Prostate gland (tissue), 2 donors: ENCODE data around the gene SH3BGR. TPM values are rescaled to one million over a fixed set of nuclear protein-coding genes. Genes with fewer than 3 reads are reported as not detected.
A peak's percentile ranks its signal among the peaks of the same experiment; 100 is the strongest.
"Not testable (repeated sequence)": the region's sequence is repeated elsewhere in the genome, so short reads cannot be mapped to it uniquely, and the experiment has no call there.

Experiments used
- DNase-seq: peaks from one replicate; pipeline ENCODE4 v3.0.0-alpha.2; 2019; ENCODE audit warnings: low spot score
- H3K27ac ChIP-seq, 2 donors: fragments of 200-600 bp; sonication (generic); 2 replicates each; pipeline ENCODE4 v1.5.1; 2017 to 2019
- H3K27me3 ChIP-seq: fragments of 200-600 bp; sonication (generic); replicated peaks from 2 replicates; pipeline ENCODE4 v1.5.1; 2019; ENCODE audit not compliant: insufficient read depth
- H3K36me3 ChIP-seq, 2 donors: fragments of 200-600 bp; sonication (generic); 1 replicate in 1 of 2; 2 replicates in 1 of 2; pipeline versions ENCODE4 v1.5.1 to v1.8.1; 2017 to 2019
- H3K4me1 ChIP-seq: fragments of 200-600 bp; sonication (generic); replicated peaks from 2 replicates; pipeline ENCODE4 v1.5.1; 2019
- H3K4me3 ChIP-seq, 2 donors: fragments of 200-600 bp; sonication (generic); 2 replicates each; pipeline ENCODE4 v1.5.1; 2017 to 2019
- H3K9me3 ChIP-seq: fragments of 200-600 bp; sonication (generic); 2 replicates; pipeline ENCODE4 v1.5.1; 2017
- CTCF ChIP-seq, 4 experiments: fragments of 200-600 bp in 2 of 4; fragments of 450-650 bp in 2 of 4; sonication (generic) in 2 of 4; IDR thresholded peaks; 1 replicate in 3 of 4; 2 replicates in 1 of 4; pipeline ENCODE4 v1.5.1; 2016 to 2019; ENCODE audit warnings: antibody characterized with exemption in 4 of 4, mild to moderate bottlenecking in 2 of 4, moderate library complexity in 2 of 4
- POLR2A ChIP-seq: fragments of 450-650 bp; IDR thresholded peaks from one replicate; pipeline ENCODE4 v1.6.1; 2016; ENCODE audit warnings: antibody characterized with exemption, mild to moderate bottlenecking
- POLR2AphosphoS5 ChIP-seq: sonication (generic); formaldehyde crosslinking; IDR thresholded peaks from one replicate; pipeline ENCODE4 v1.6.1; 2017; ENCODE audit warnings: antibody characterized with exemption
- WGBS: methylation state at CpG from one replicate; pipeline ENCODE4 v1.1.5; 2018; 5-methylcytosine and 5-hydroxymethylcytosine counted together
- intact Hi-C: fragments of 100-400 bp; cut with DNase I; formaldehyde crosslinking; loops from one replicate; pipeline ENCODE4 v1.14.2; 2022
- total RNA-seq, 2 donors: library from RNA; depleted of rRNA; stranded (reverse); fragments of >200 nt; gene quantifications; one replicate each; pipeline ENCODE4 v1.1.0, GENCODE V29; 2016

Gene SH3BGR
- total RNA-seq, result 1 to 10 TPM; 4.8 to 5.1 TPM

DNA sequence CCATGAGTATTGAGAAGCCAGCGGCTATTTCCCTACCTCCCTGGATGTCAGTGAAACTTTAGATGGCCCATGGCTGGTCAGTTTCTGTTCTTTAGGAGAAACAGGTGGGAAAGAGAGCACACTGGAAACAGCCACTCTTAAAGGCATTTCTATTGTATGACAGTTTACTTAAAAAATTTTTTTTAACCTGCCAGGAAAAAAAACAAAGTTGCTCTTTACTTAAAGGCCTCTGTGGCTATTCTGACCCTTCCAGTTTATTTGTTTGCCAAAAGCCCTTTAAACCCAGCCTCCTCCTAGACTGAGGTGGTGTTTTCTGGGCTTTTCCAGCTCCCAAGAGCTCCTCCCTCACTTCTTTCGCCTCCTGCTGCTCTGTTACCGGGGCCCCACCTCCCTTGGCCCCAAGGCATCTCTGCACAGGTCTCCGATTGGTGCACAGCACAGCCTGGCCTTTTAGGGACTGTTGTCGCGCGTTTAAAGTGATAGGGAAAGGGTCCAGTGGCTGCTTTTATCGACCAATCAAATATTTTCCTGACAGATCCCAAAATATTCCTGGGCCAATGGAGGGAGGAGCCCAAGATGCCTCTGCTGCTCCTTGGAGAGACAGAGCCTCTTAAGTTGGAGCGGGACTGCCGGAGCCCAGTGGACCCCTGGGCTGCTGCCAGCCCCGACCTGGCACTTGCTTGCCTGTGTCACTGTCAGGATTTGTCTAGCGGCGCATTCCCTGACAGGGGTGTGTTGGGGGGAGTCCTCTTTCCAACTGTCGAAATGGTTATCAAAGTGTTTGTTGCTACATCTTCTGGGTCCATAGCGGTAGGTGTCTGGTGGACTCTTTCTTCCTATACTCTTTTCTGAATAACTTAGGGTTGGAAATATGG is at the start of gene SH3BGR:
Gene SH3BGR (plus strand): TSS at position 639 of the 875 bp plus-strand sequence. CDS start 127 bp downstream, at position 766.
- Histone ChIP-seq H3K36me3 (no peaks in the 10 kb centered on the region), H3K4me3 (peak within 1 kb of the TSS in 1 of 2 donors; percentile 16), H3K27ac (peak within 1 kb of the TSS; percentile 59 to 66), H3K9me3 (no peaks in the 10 kb centered on the region), H3K27me3 (no peaks in the 10 kb centered on the region), H3K4me1 (no peaks in the 10 kb centered on the region)
- intact Hi-C loops, result no loop called here
- WGBS, result 19% methylated on average over 14 of the region's 15 CpGs
- peak; percentile 74 for DNase-seq
- no peak for TF ChIP-seq CTCF (IDR thresholded peaks at IDR 0.05)
- peak; percentile 26 for TF ChIP-seq POLR2A
- TF ChIP-seq POLR2AphosphoS5, result peak; percentile 77

GRCh38 chr21:39406065-39406464 is 45.7 kb upstream of the SH3BGR start:
- no peaks in the 10 kb centered on the region for H3K27me3 ChIP-seq
- TF ChIP-seq POLR2AphosphoS5, result no peak
- TF ChIP-seq POLR2A, result no peak
- TF ChIP-seq CTCF (IDR thresholded peaks at IDR 0.05), result no peak
- no peak overlapping the region for H3K27ac ChIP-seq
- H3K4me3 ChIP-seq, result no peak overlapping the region
- H3K9me3 ChIP-seq, result no peaks in the 10 kb centered on the region
- 93% methylated on average over 2 of the region's 2 CpGs for WGBS
- H3K36me3 ChIP-seq, result no peaks in the 10 kb centered on the region
- intact Hi-C loops, result no loop called here
- no peaks in the 10 kb centered on the region for H3K4me1 ChIP-seq
- no peak for DNase-seq

DNA sequence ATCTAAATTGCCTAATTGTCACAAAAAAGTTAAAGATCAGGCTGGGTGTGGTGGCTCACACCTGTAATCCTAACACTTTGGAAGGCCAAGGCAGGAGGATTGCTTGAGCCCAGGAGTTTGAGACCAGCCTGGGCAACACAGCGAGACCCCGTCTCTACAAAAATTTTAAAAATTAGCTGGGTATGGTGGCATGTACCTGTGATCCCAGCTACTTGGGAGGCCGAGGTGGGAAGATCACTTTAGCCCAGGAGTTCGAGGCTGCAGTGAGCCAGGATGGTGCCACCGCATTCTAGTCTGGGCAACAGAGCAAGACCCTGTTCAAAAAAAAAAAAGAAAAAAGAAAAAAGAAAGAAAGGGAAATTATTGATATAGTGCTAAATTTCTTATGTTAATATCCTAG is 32.6 kb upstream of the SH3BGR start:
- DNase-seq, H3K9me3 ChIP-seq, H3K36me3 ChIP-seq, H3K27ac ChIP-seq, intact Hi-C loops, H3K27me3 ChIP-seq, H3K4me1 ChIP-seq, H3K4me3 ChIP-seq: not testable (repeated sequence)
- 98% methylated on average over 5 of the region's 5 CpGs for WGBS

DNA sequence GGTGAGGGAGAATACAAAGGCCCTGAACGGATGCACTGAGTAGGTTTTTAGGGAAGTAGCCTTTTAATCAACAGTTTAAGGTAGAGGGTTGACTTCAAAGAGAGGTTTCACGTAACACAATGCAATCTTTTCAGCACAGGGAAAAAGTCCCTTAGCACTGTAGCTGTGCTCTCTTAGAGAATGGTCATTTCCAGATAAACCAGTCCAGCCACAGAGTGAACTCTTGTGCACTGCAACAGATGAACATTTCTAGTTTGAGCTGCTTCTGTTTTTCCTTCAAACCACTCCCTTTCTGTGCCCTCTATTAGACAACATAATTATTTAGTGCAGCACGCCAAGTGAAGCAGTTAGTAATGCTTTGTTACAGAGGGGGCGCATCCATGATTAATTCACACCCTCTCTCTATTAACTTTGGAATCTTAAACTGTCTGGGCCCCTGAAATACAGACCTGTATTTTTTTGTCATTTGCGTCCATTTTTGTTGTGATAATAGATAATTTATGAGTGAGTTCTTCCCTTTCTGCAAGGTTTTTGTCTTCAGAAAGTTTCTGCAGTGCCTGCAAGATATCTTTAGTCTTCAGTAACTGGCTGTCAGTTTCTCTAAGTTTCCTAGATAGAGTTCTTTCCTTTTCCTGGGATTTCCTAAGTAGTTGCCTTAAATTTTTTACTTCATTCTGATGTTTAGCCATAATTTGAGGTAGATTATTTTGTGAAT is 29.1 kb upstream of the SH3BGR start:
- no peak overlapping the region for H3K4me3 ChIP-seq
- H3K36me3 ChIP-seq, result no peaks in the 10 kb centered on the region
- DNase-seq, result no peak
- no peaks in the 10 kb centered on the region for H3K27me3 ChIP-seq
- TF ChIP-seq POLR2A (no peak), POLR2AphosphoS5 (no peak), CTCF (IDR thresholded peaks at IDR 0.05) (no peak)
- intact Hi-C loops, result no loop called here
- no peaks in the 10 kb centered on the region for H3K4me1 ChIP-seq
- 58% methylated on average over 5 of the region's 5 CpGs for WGBS
- H3K9me3 ChIP-seq, result no peaks in the 10 kb centered on the region
- H3K27ac ChIP-seq, result no peak overlapping the region

GRCh38 chr21:39429445-39429844 is 22.3 kb upstream of the SH3BGR start:
- intact Hi-C loops, result no loop called here
- H3K27me3 ChIP-seq, result no peaks in the 10 kb centered on the region

More at GRCh38 chr21:39429445-39429844, 22.3 kb upstream of the SH3BGR start:
- no peaks in the 10 kb centered on the region for H3K36me3 ChIP-seq
- DNase-seq, result no peak
- no peak overlapping the region for H3K27ac ChIP-seq
- no peak for TF ChIP-seq CTCF (IDR thresholded peaks at IDR 0.05)
- no peak for TF ChIP-seq POLR2AphosphoS5
- no peak for TF ChIP-seq POLR2A
- no peaks in the 10 kb centered on the region for H3K4me1 ChIP-seq
- no peak overlapping the region for H3K4me3 ChIP-seq
- WGBS, result 68% methylated on average over 2 of the region's 2 CpGs
- no peaks in the 10 kb centered on the region for H3K9me3 ChIP-seq
